CD14-positive monocyte (primary cell): Measurements from ENCODE around the gene GRK3. TPM values are rescaled to one million over a fixed set of nuclear protein-coding genes. Genes with fewer than 3 reads are reported as not detected.

Source experiments
- DNase-seq, 3 donors: peaks; one replicate each; pipeline ENCODE4 v3.0.0-alpha.2; 2011 to 2022
- H2AFZ ChIP-seq: 2 replicates; pipeline ENCODE4 v1.6.0; 2012; ENCODE audit warnings: mild to moderate bottlenecking, low read depth, low read length, inconsistent platforms; ENCODE audit not compliant: insufficient read depth, poor library complexity, severe bottlenecking
- H3K27ac ChIP-seq, 2 donors: 1 replicate in 1 of 2; 2 replicates in 1 of 2; pipeline ENCODE4 v1.5.1; 2012 to 2013; ENCODE audit warnings: low read length in 2 of 2, control low read depth in 1 of 2, inconsistent platforms in 1 of 2, low read depth in 1 of 2, mild to moderate bottlenecking in 1 of 2
- H3K27me3 ChIP-seq, 2 donors: one replicate each; pipeline versions ENCODE4 v1.6.0 to v1.6.1; 2011 to 2013; ENCODE audit warnings: low read length in 2 of 2; ENCODE audit not compliant: control insufficient read depth in 2 of 2, insufficient read depth in 2 of 2
- H3K36me3 ChIP-seq, 2 donors: replicated peaks in 1 of 2; 1 replicate in 1 of 2; 2 replicates in 1 of 2; pipeline versions ENCODE4 v1.5.1 to v1.6.1; 2012 to 2013; ENCODE audit warnings: low read length in 2 of 2, control low read depth in 1 of 2, inconsistent platforms in 1 of 2, mild to moderate bottlenecking in 1 of 2; ENCODE audit not compliant: insufficient read depth in 2 of 2, control insufficient read depth in 1 of 2
- H3K4me1 ChIP-seq, 2 donors: 1 replicate in 1 of 2; 2 replicates in 1 of 2; pipeline versions ENCODE4 v1.5.1 to v1.6.1; 2012 to 2013; ENCODE audit warnings: low read length in 2 of 2, control low read depth in 1 of 2, inconsistent platforms in 1 of 2, mild to moderate bottlenecking in 1 of 2, moderate library complexity in 1 of 2; ENCODE audit not compliant: insufficient read depth in 2 of 2, control insufficient read depth in 1 of 2
- H3K4me2 ChIP-seq: replicated peaks from 2 replicates; pipeline ENCODE3; 2012; ENCODE audit warnings: low read length, moderate library complexity, mild to moderate bottlenecking; ENCODE audit not compliant: poor library complexity, severe bottlenecking; ENCODE audit errors: extremely low read depth
- H3K4me3 ChIP-seq, 3 experiments: fragments of 200-600 bp in 1 of 3; sonication (generic) in 1 of 3; replicated peaks in 1 of 3; 1 replicate in 2 of 3; 2 replicates in 1 of 3; pipeline ENCODE4 v1.5.1; 2011 to 2013; ENCODE audit warnings: low read length in 3 of 3, mild to moderate bottlenecking in 3 of 3, control low read depth in 2 of 3, low read depth in 2 of 3, inconsistent platforms in 1 of 3, moderate library complexity in 1 of 3
- H3K79me2 ChIP-seq: 2 replicates; pipeline ENCODE4 v1.6.0; 2012; ENCODE audit warnings: mild to moderate bottlenecking, control low read depth, inconsistent platforms, low read length, moderate library complexity; ENCODE audit not compliant: insufficient read depth
- H3K9ac ChIP-seq: 2 replicates; pipeline ENCODE4 v1.6.0; 2017; ENCODE audit warnings: low read length, mild to moderate bottlenecking; ENCODE audit not compliant: insufficient read depth, poor library complexity, severe bottlenecking
- H3K9me3 ChIP-seq, 2 donors: replicated peaks in 1 of 2; 1 replicate in 1 of 2; 2 replicates in 1 of 2; pipeline versions ENCODE4 v1.5.1 to v1.6.1; 2012 to 2013; ENCODE audit warnings: low read length in 2 of 2, control low read depth in 1 of 2; ENCODE audit not compliant: control insufficient read depth in 1 of 2, insufficient read depth in 1 of 2
- H4K20me1 ChIP-seq: 2 replicates; pipeline ENCODE4 v1.6.0; 2012; ENCODE audit warnings: mild to moderate bottlenecking, low read length, control low read depth, moderate library complexity; ENCODE audit not compliant: insufficient read depth
- H3K27ac Mint-ChIP-seq, 7 donors: one replicate each; pipeline ENCODE4 v1.8.0; 2020; ENCODE audit warnings: mild to moderate bottlenecking in 7 of 7, mixed read lengths in 7 of 7, moderate library complexity in 6 of 7, inconsistent platforms in 2 of 7
- H3K27me3 Mint-ChIP-seq, 3 donors: one replicate each; pipeline ENCODE4 v1.8.0; 2021 to 2022; ENCODE audit warnings: low read depth in 3 of 3, mild to moderate bottlenecking in 3 of 3, mixed read lengths in 3 of 3, moderate library complexity in 3 of 3, inconsistent platforms in 1 of 3
- H3K36me3 Mint-ChIP-seq, 2 donors: one replicate each; pipeline ENCODE4 v1.8.0; 2020; ENCODE audit warnings: mixed read lengths in 2 of 2, inconsistent platforms in 1 of 2, mild to moderate bottlenecking in 1 of 2
- H3K4me1 Mint-ChIP-seq: one replicate; pipeline ENCODE4 v1.8.0; 2020; ENCODE audit warnings: mild to moderate bottlenecking, mixed read lengths
- H3K4me3 Mint-ChIP-seq, 2 donors: one replicate each; pipeline ENCODE4 v1.8.0; 2020; ENCODE audit warnings: mild to moderate bottlenecking in 2 of 2, mixed read lengths in 2 of 2, moderate library complexity in 1 of 2
- H3K9me3 Mint-ChIP-seq, 7 donors: one replicate each; pipeline ENCODE4 v1.8.0; 2020 to 2022; ENCODE audit warnings: mixed read lengths in 7 of 7, mild to moderate bottlenecking in 6 of 7, moderate library complexity in 6 of 7, inconsistent platforms in 2 of 7
- CTCF ChIP-seq: fragments of 200-600 bp; IDR thresholded peaks from one replicate; pipeline ENCODE4 v1.8.0; 2022; ENCODE audit warnings: antibody characterized with exemption, mild to moderate bottlenecking
- WGBS: methylation state at CpG from one replicate; pipeline ENCODE4 v1.1.5; 2013; ENCODE audit warnings: missing lambda C conversion rate; ENCODE audit not compliant: insufficient coverage; 5-methylcytosine and 5-hydroxymethylcytosine counted together
- intact Hi-C, 2 donors: fragments of 100-400 bp; cut with micrococcal nuclease; formaldehyde crosslinking; loops; one replicate each; pipeline versions ENCODE4 v1.15.0 to v1.15.1; 2023
- polyA plus RNA-seq, 3 donors: library from polyadenylated mRNA; depleted of rRNA in 1 of 3; unstranded in 2 of 3; stranded (reverse) in 1 of 3; fragments of 300-500 nt in 2 of 3; fragments of >200 nt in 1 of 3; fragmentation: Illumina TruSeq in 2 of 3; gene quantifications; 1 replicate in 2 of 3; 2 replicates in 1 of 3; pipeline ENCODE4 v1.2.3, GENCODE V29; 2012 to 2021

GRK3 gene
- polyA plus RNA-seq, 3 donors, result 8.3 to 33.3 (median 9.6) TPM

- Histone ChIP-seq H3K4me3 (no peak overlapping the region), H3K36me3 (peaks cover 80 to 100% of the 10 kb centered on the region in 2 donors), H3K27me3 (no peaks in the 10 kb centered on the region), H3K9me3 (no peaks in the 10 kb centered on the region), H3K4me2 (no peak overlapping the region), H3K27ac (no peak overlapping the region), H4K20me1 (peaks cover 88% of the 10 kb centered on the region), H3K4me1 (no peaks in the 10 kb centered on the region), H3K79me2 (no peaks in the 10 kb centered on the region), H2AFZ (no peak overlapping the region), H3K9ac (no peak overlapping the region)
- Mint-ChIP-seq H3K9me3 (peaks cover 0 to 2% (median 0%) of the 10 kb centered on the region in 7 donors), H3K4me1 (no peaks in the 10 kb centered on the region), H3K27me3 (no peaks in the 10 kb centered on the region), H3K36me3 (peaks cover 78 to 93% of the 10 kb centered on the region in 2 donors), H3K27ac (peak overlapping the region in 3 of 7 donors; percentile 38 to 64 (median 43)), H3K4me3 (no peak overlapping the region)
- intact Hi-C loops, result no loop called here
- no peak for DNase-seq
- WGBS, result 100% methylated on average over 7 of the region's 7 CpGs
- TF ChIP-seq CTCF, result no peak
These were observed 134.0 kb downstream of the GRK3 start for GRCh38 chr22:25698461-25698860.

GRCh38 chr22:25698978-25699377 lies 134.5 kb downstream of the GRK3 start:
- Histone ChIP-seq H3K36me3 (peaks cover 83 to 100% of the 10 kb centered on the region in 2 donors), H3K9ac (no peak overlapping the region), H4K20me1 (peaks cover 89% of the 10 kb centered on the region), H3K4me3 (no peak overlapping the region), H3K9me3 (no peaks in the 10 kb centered on the region), H3K4me1 (no peaks in the 10 kb centered on the region), H3K27me3 (no peaks in the 10 kb centered on the region), H2AFZ (no peak overlapping the region), H3K27ac (no peak overlapping the region), H3K4me2 (no peak overlapping the region), H3K79me2 (no peaks in the 10 kb centered on the region)
- TF ChIP-seq CTCF, result no peak
- WGBS, result 91% methylated on average over 2 of the region's 6 CpGs
- H3K27me3 Mint-ChIP-seq, result no peaks in the 10 kb centered on the region
- H3K4me1 Mint-ChIP-seq, result no peaks in the 10 kb centered on the region
- H3K4me3 Mint-ChIP-seq, result no peak overlapping the region
- no peak for DNase-seq
- peak overlapping the region in 1 of 7 donors; percentile 2 for H3K27ac Mint-ChIP-seq
- H3K36me3 Mint-ChIP-seq, result peaks cover 81 to 93% of the 10 kb centered on the region in 2 donors
- H3K9me3 Mint-ChIP-seq, result peaks cover 0 to 2% (median 0%) of the 10 kb centered on the region in 7 donors
- intact Hi-C loops, result no loop called here
